ENCODE measurements around the gene CABP1.

CABP1 gene

GRCh38 chr12:120656008-120656407 is 15.6 kb downstream of the CABP1 start:
- H3K4me3 ChIP-seq (ENCODE audit: control insufficient read depth, low read depth, low read length), result no peak overlapping the region
- DNase-seq (ENCODE audit: low read depth), result no peak
- TF ChIP-seq, protein P1, sequence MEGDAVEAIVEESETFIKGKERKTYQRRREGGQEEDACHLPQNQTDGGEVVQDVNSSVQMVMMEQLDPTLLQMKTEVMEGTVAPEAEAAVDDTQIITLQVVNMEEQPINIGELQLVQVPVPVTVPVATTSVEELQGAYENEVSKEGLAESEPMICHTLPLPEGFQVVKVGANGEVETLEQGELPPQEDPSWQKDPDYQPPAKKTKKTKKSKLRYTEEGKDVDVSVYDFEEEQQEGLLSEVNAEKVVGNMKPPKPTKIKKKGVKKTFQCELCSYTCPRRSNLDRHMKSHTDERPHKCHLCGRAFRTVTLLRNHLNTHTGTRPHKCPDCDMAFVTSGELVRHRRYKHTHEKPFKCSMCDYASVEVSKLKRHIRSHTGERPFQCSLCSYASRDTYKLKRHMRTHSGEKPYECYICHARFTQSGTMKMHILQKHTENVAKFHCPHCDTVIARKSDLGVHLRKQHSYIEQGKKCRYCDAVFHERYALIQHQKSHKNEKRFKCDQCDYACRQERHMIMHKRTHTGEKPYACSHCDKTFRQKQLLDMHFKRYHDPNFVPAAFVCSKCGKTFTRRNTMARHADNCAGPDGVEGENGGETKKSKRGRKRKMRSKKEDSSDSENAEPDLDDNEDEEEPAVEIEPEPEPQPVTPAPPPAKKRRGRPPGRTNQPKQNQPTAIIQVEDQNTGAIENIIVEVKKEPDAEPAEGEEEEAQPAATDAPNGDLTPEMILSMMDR (conservative IDR thresholded peaks at IDR 0.05; ENCODE audit: control insufficient read depth, insufficient read depth, low read depth, low read length), result no peak

DNA sequence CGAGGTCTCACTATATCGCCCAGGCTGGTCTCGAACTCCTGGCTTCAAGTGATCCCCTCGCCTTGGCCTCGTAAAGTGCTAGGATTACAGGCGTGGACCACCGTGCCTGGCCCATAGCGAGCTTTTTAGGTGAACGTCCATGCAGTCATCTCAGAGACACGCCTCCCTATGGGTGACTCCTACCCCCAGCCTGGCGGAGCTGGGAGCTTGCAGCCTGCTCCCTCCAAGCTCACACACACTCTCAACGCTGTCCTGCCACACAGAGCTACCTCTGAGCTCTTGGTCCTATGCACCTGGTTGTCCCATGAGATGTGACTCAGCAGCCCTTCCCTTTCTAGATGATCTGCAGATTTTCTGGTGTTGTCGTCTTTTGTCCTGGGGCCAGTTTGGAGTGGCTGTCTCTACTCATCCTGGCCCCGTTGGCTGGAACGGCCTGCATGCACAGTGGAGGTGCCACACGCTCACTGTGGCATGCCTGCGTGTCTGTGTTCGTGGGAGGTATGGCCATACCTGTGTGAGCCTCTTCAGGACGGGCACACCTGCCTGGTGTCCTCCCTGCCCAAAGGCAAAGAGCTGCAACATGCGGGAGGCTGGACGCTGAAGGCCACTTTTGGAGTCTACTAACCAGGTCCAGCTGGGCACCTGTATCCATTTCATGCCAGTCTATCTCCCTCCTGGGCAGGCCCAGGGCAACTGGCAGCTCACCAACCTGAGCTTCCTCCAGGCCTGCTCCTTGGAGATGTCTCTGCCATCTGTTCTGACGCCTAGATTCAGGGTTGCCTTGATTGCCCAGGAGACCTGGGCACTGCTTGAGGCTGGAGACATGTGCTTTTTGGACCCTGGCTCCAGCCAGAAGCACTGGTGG is 18.1 kb downstream of the CABP1 start:
- TF ChIP-seq, protein P1 (conservative IDR thresholded peaks at IDR 0.05; ENCODE audit: control insufficient read depth, insufficient read depth, low read depth, low read length), result no peak
- H3K4me3 ChIP-seq (ENCODE audit: control insufficient read depth, low read depth, low read length), result no peak overlapping the region

DNA sequence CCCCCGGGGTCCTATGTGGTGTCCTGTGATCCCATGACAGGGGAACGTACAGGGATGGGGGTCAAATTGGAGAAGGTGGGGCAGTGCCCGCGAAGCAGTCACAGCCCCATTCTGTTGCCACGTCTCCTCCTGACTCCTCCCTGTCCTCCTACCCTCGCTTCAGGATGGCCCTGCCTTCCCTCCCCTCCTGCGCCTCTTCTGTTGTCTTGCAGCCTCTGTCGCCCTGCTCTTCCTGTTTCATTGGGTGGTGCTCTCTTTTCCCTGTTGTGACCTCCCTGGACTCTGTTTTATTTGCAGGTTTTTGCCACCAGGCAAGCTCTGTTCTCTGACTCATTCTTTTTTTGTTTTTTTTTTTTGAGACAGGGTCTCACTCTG is 18.7 kb downstream of the CABP1 start:
- TF ChIP-seq, protein P1 (conservative IDR thresholded peaks at IDR 0.05; ENCODE audit: control insufficient read depth, insufficient read depth, low read depth, low read length), result no peak
- no peak for DNase-seq (ENCODE audit: low read depth)
- H3K4me3 ChIP-seq (ENCODE audit: control insufficient read depth, low read depth, low read length), result no peak overlapping the region

More for the DNA sequence above, 18.1 kb downstream of the CABP1 start:
- DNase-seq (ENCODE audit: low read depth), result no peak

DNA sequence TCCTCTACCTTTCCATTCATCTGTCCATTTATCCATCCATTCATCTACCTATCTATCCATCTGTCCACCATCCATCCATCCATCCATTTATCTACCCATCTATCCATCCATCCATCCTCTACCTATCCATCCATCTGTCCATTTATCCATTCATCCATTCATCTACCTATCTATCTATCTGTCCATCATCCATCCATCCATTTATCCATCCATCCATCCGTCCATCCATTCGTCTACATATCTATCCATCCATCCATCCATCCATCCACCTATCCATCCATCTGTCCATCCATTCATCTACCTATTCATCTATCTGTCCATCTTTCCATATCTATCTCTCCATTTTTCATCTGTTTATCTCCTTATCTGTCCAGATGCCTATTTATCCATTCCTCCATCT is 21.0 kb downstream of the CABP1 start:
- H3K4me3 ChIP-seq (ENCODE audit: control insufficient read depth, low read depth, low read length), result no peak overlapping the region
- TF ChIP-seq, protein P1 (conservative IDR thresholded peaks at IDR 0.05; ENCODE audit: control insufficient read depth, insufficient read depth, low read depth, low read length), result no peak
- no peak for DNase-seq (ENCODE audit: low read depth)

- no peak overlapping the region for H3K4me3 ChIP-seq (ENCODE audit: control insufficient read depth, low read depth, low read length)
- TF ChIP-seq, protein P1 (conservative IDR thresholded peaks at IDR 0.05; ENCODE audit: control insufficient read depth, insufficient read depth, low read depth, low read length), result no peak
- DNase-seq (ENCODE audit: low read depth), result no peak
Measured at GRCh38 chr12:120662879-120663278, 22.5 kb downstream of the CABP1 start.

- H3K4me3 ChIP-seq (ENCODE audit: control insufficient read depth, low read depth, low read length), result no peak overlapping the region
- TF ChIP-seq, protein P1 (conservative IDR thresholded peaks at IDR 0.05; ENCODE audit: control insufficient read depth, insufficient read depth, low read depth, low read length), result no peak
- no peak for DNase-seq (ENCODE audit: low read depth)
Measured at GRCh38 chr12:120663741-120664140, 23.3 kb downstream of the CABP1 start.
